ENCODE results near the gene ATP2B3. TPM values are rescaled to one million over a fixed set of nuclear protein-coding genes. Genes with fewer than 3 reads are reported as not detected.

Gene ATP2B3
- total and polyA plus RNA-seq, 8 donors: 0.03 to 0.12 (median 0.04) TPM; not detected in 2

GRCh38 chrX:153557618-153558355 is 40.3 kb downstream of the ATP2B3 start:
- ATAC-seq: no peak
- TF ChIP-seq CTCF (IDR thresholded peaks at IDR 0.05): no peak
- intact Hi-C loops (cut with DNase I): loop anchor here in 1 of 3 donors (10.0 kb wide), 1 partner anchor 87 kb away; the partner anchor contains the start of gene DUSP9
- peaks cover 0 to 4% (median 0%) of the 10 kb centered on the region in 4 donors for H3K27me3 ChIP-seq
- no peak for DNase-seq
- no peaks in the 10 kb centered on the region for H3K36me3 ChIP-seq
- H3K27ac ChIP-seq: no peak overlapping the region
- FAIRE-seq: no peak
- 71 to 73% methylated on average over 19 of the region's 19 CpGs for WGBS, 2 donors
- H3K9me3 ChIP-seq: no peaks in the 10 kb centered on the region
- no peak overlapping the region for H3K4me3 ChIP-seq
- H3K4me1 ChIP-seq: no peaks in the 10 kb centered on the region

GRCh38 chrX:153560000-153560399 is 42.6 kb downstream of the ATP2B3 start:
- peaks cover 0 to 8% (median 0%) of the 10 kb centered on the region in 4 donors for H3K27me3 ChIP-seq
- no peak overlapping the region for H3K27ac ChIP-seq
- intact Hi-C loops (cut with DNase I): loop anchor here in 1 of 3 donors (10.0 kb wide), 1 partner anchor 85 kb away; the partner anchor contains the start of gene DUSP9
- DNase-seq (no peak), FAIRE-seq (no peak), ATAC-seq (no peak)
- no peak for TF ChIP-seq CTCF (IDR thresholded peaks at IDR 0.05)
- WGBS, 2 donors: 68 to 71% methylated on average over 8 to 9 of the region's 9 CpGs
- H3K9me3 ChIP-seq: no peaks in the 10 kb centered on the region
- H3K4me1 ChIP-seq: no peaks in the 10 kb centered on the region
- H3K4me3 ChIP-seq: no peak overlapping the region
- no peaks in the 10 kb centered on the region for H3K36me3 ChIP-seq

GRCh38 chrX:153560466-153560865 is 43.0 kb downstream of the ATP2B3 start:
- Histone ChIP-seq H3K27ac (no peak overlapping the region), H3K4me1 (no peaks in the 10 kb centered on the region), H3K36me3 (no peaks in the 10 kb centered on the region), H3K27me3 (peaks cover 0 to 6% (median 0%) of the 10 kb centered on the region in 4 donors), H3K4me3 (no peak overlapping the region), H3K9me3 (no peaks in the 10 kb centered on the region)
- intact Hi-C loops (cut with DNase I): no loop called here
- 81 to 86% methylated on average over 22 of the region's 22 CpGs for WGBS, 2 donors
- FAIRE-seq (no peak), DNase-seq (no peak), ATAC-seq (no peak)
- TF ChIP-seq CTCF (IDR thresholded peaks at IDR 0.05): no peak

- no peaks in the 10 kb centered on the region for H3K4me1 ChIP-seq
- H3K9me3 ChIP-seq: no peaks in the 10 kb centered on the region
- H3K27ac ChIP-seq: no peak overlapping the region
- intact Hi-C loops (cut with DNase I): no loop called here
- H3K27me3 ChIP-seq: peaks cover 0 to 6% (median 0%) of the 10 kb centered on the region in 4 donors
- no peak for DNase-seq
- TF ChIP-seq CTCF (IDR thresholded peaks at IDR 0.05): no peak
- no peak for ATAC-seq
- FAIRE-seq: no peak
- H3K36me3 ChIP-seq: no peaks in the 10 kb centered on the region
- no peak overlapping the region for H3K4me3 ChIP-seq
- 73 to 82% methylated on average over 7 of the region's 7 CpGs for WGBS, 2 donors
These were observed 43.9 kb downstream of the ATP2B3 start for GRCh38 chrX:153561337-153561736.

- no peaks in the 10 kb centered on the region for H3K4me1 ChIP-seq
- intact Hi-C loops (cut with DNase I): no loop called here
- no peaks in the 10 kb centered on the region for H3K9me3 ChIP-seq
- ATAC-seq: no peak
- 92 to 94% methylated on average over 9 of the region's 9 CpGs for WGBS, 2 donors
- FAIRE-seq: no peak
- H3K36me3 ChIP-seq: no peaks in the 10 kb centered on the region
- no peak overlapping the region for H3K27ac ChIP-seq
- peaks cover 0 to 6% (median 0%) of the 10 kb centered on the region in 4 donors for H3K27me3 ChIP-seq
- no peak overlapping the region for H3K4me3 ChIP-seq
- no peak for TF ChIP-seq CTCF (IDR thresholded peaks at IDR 0.05)
- DNase-seq: no peak
These were observed 45.1 kb downstream of the ATP2B3 start for GRCh38 chrX:153562546-153562945.
